RWPE2 (cell line): Measurements from ENCODE around the gene NAALADL1.

Experiments used
- ATAC-seq: fragments of 200-7000 bp; cut with Tn5 transposase; 3 replicates; pipeline ENCODE4 v1.9.1; 2021; ENCODE audit warnings: low read depth
- DNase-seq: peaks from one replicate; pipeline ENCODE4 v3.0.0-alpha.2; 2020; ENCODE audit warnings: low spot score
- H3K27ac ChIP-seq: fragments of 450-650 bp; 2 replicates; pipeline ENCODE4 v1.5.1; 2017; ENCODE audit warnings: mild to moderate bottlenecking; ENCODE audit not compliant: poor library complexity, severe bottlenecking
- H3K27me3 ChIP-seq: fragments of 250-450 bp; sonication (Bioruptor Pico); 2 replicates; pipeline ENCODE4 v1.5.1; 2021; ENCODE audit warnings: mild to moderate bottlenecking, moderate library complexity; ENCODE audit not compliant: insufficient read depth, poor library complexity, severe bottlenecking
- H3K36me3 ChIP-seq: fragments of 250-450 bp; sonication (Bioruptor Pico); 2 replicates; pipeline ENCODE4 v1.5.1; 2020; ENCODE audit warnings: low read depth, mild to moderate bottlenecking, moderate library complexity
- H3K4me1 ChIP-seq: fragments of 250-450 bp; sonication (Bioruptor Pico); 2 replicates; pipeline ENCODE4 v1.5.1; 2021; ENCODE audit warnings: mild to moderate bottlenecking, moderate library complexity; ENCODE audit not compliant: insufficient read depth, poor library complexity, severe bottlenecking
- H3K4me3 ChIP-seq: fragments of 250-450 bp; sonication (Bioruptor Pico); 2 replicates; pipeline ENCODE4 v1.5.1; 2021; ENCODE audit warnings: mild to moderate bottlenecking, moderate library complexity; ENCODE audit not compliant: severe bottlenecking
- H3K9me3 ChIP-seq: fragments of 250-450 bp; sonication (Bioruptor Pico); 2 replicates; pipeline ENCODE4 v1.5.1; 2021; ENCODE audit warnings: mild to moderate bottlenecking, moderate library complexity; ENCODE audit not compliant: severe bottlenecking
- TF ChIP-seq, protein P1 (sequence below): fragments of 450-650 bp; IDR thresholded peaks from one replicate; pipeline ENCODE4 v1.5.1; 2017; ENCODE audit warnings: mild to moderate bottlenecking, moderate library complexity; ENCODE audit not compliant: poor library complexity, severe bottlenecking

Gene NAALADL1

DNA sequence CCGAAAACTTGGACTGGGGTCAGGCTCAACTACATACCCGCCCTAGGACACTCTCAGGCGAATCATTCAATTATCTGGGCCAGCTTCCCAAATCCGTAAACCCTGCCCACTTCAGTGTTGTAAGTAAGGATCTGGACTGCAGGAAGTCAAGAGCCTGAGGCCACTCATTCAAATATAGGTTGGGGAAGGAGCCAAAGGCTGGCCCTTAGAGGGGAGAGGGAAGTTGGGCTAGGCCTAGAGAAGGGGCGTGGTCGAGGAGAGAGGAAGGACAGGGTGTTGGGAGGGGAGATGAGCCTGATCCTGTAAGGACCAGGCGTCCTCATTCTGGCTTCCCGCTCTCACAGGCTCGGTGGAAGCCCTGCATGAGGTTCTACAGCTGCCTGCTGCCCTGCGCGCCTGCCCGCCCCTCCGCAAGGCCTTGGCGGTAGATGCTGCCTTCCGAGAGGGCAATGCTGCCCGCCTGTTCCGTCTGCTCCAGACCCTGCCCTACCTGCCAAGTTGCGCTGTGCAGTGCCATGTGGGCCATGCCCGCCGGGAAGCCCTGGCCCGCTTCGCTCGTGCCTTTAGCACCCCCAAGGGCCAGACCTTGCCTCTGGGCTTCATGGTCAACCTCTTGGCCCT, 14.4 kb downstream of the NAALADL1 start:
- TF ChIP-seq, protein P1, sequence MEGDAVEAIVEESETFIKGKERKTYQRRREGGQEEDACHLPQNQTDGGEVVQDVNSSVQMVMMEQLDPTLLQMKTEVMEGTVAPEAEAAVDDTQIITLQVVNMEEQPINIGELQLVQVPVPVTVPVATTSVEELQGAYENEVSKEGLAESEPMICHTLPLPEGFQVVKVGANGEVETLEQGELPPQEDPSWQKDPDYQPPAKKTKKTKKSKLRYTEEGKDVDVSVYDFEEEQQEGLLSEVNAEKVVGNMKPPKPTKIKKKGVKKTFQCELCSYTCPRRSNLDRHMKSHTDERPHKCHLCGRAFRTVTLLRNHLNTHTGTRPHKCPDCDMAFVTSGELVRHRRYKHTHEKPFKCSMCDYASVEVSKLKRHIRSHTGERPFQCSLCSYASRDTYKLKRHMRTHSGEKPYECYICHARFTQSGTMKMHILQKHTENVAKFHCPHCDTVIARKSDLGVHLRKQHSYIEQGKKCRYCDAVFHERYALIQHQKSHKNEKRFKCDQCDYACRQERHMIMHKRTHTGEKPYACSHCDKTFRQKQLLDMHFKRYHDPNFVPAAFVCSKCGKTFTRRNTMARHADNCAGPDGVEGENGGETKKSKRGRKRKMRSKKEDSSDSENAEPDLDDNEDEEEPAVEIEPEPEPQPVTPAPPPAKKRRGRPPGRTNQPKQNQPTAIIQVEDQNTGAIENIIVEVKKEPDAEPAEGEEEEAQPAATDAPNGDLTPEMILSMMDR: no peak
- DNase-seq: no peak
- no peaks in the 10 kb centered on the region for H3K9me3 ChIP-seq
- peaks cover 22% of the 10 kb centered on the region; the same call in 1 of the 2 replicates for H3K36me3 ChIP-seq
- H3K27ac ChIP-seq: peak overlapping the region; percentile 20
- H3K4me1 ChIP-seq: peaks cover 17% of the 10 kb centered on the region
- no peak for ATAC-seq
- H3K27me3 ChIP-seq: no peaks in the 10 kb centered on the region
- H3K4me3 ChIP-seq: no peak overlapping the region

DNA sequence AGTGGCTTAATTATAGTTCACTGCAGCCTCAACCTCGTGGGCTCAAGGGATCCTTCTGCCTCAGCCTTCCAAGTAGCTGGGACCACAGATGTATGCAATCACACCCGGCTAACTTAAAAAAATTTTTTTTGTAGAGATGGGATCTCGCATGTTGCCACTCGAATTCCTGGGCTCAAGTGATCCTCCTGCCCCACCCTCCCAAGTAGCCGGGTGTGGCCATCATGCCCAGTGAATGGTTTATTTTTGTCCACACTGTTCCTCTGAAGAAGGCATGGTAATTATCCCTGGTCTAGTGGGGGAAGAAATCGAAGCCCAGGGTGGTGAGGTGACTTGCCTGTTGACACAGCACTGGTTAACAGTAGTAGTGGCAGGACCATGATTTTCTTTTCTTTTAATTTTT, 15.5 kb downstream of the NAALADL1 start:
- Histone ChIP-seq H3K27ac (peak overlapping the region; percentile 20), H3K4me3 (no peak overlapping the region)

DNA sequence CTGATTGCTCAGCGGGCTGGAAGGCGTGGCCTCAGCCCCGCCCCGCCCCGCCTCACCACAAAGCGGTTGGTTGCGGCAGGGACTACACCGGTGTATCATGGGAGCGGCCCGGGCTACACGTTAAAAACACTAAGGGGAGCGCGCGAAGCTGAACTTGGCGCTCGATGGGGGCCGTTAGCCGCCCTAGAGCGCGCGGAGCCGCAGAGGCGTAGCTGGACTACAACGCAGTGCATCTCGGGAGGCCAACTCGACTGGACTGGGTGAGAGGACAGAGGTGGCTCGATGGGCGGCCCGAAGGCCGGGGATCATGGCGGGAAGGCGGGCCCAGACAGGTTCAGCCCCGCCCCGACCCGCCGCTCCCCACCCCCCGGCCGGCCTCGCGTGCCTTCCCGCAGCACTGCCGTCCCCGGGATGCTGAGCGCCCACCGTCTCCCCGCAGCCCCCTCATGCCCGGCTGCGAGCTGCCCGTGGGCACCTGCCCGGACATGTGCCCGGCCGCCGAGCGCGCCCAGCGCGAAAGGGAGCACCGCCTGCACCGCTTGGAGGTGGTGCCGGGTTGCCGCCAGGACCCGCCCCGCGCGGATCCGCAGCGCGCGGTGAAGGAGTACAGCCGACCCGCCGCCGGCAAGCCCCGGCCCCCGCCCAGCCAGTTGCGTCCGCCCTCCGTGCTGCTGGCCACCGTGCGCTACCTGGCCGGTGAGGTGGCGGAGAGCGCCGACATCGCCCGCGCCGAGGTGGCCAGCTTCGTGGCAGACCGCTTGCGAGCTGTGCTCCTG, 17.3 kb downstream of the NAALADL1 start, which contains the start of gene SAC3D1:
Gene SAC3D1, plus strand, starts transcription at position 364 of the 776 bp plus-strand sequence. Its CDS starts 83 bp downstream, at position 447.
- peak within 1 kb of the TSS; percentile 73 for H3K4me3 ChIP-seq
- no peaks in the 10 kb centered on the region for H3K9me3 ChIP-seq
- H3K27me3 ChIP-seq: no peaks in the 10 kb centered on the region
- peaks cover 22% of the 10 kb centered on the region; the same call in 1 of the 2 replicates for H3K36me3 ChIP-seq
- DNase-seq (peak; percentile 96), ATAC-seq (peak; percentile 92)
- H3K4me1 ChIP-seq: peaks cover 17% of the 10 kb centered on the region
- peak within 1 kb of the TSS; percentile 68 for H3K27ac ChIP-seq
- TF ChIP-seq, protein P1: no peak

More for the DNA sequence above, 15.5 kb downstream of the NAALADL1 start:
- no peak for DNase-seq
- TF ChIP-seq, protein P1: no peak
- ATAC-seq: no peak
- H3K4me1 ChIP-seq: peaks cover 17% of the 10 kb centered on the region
- H3K27me3 ChIP-seq: no peaks in the 10 kb centered on the region
- peaks cover 22% of the 10 kb centered on the region; the same call in 1 of the 2 replicates for H3K36me3 ChIP-seq
- no peaks in the 10 kb centered on the region for H3K9me3 ChIP-seq

DNA sequence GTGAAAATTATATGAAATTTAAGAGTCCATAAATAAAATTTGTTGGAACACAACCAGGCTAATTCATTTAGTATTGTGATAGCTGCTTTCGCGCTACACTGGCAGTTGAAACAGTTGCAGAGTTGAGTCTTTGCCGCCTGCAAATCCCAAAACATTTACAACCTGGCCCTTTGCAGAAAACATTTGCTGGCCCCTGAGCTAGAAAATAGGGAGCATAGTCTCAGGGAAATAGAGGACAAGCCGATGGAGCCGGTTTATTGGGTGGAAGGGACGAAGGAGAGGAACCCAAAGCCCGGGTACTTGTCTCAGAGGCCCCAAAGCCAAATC, 17.9 kb downstream of the NAALADL1 start:
- H3K9me3 ChIP-seq: no peaks in the 10 kb centered on the region
- H3K36me3 ChIP-seq: peaks cover 22% of the 10 kb centered on the region; the same call in 1 of the 2 replicates
- peaks cover 17% of the 10 kb centered on the region for H3K4me1 ChIP-seq
- ATAC-seq (no peak), DNase-seq (no peak)
- H3K27me3 ChIP-seq: no peaks in the 10 kb centered on the region
- H3K4me3 ChIP-seq: peak overlapping the region; percentile 73
- H3K27ac ChIP-seq: peak overlapping the region; percentile 68
- TF ChIP-seq, protein P1: no peak
